OCI-M1 (cell line): ENCODE data around the gene RNF150.
A peak's percentile ranks its signal among the peaks of the same experiment; 100 is the strongest.
"Not testable (repeated sequence)": the region's sequence is repeated elsewhere in the genome, so short reads cannot be mapped to it uniquely, and the experiment has no call there.

Experiments used
- DNase-seq: peaks from one replicate; lab custom pipeline; 2025; lab: John Stamatoyannopoulos, UW

RNF150 gene

DNA sequence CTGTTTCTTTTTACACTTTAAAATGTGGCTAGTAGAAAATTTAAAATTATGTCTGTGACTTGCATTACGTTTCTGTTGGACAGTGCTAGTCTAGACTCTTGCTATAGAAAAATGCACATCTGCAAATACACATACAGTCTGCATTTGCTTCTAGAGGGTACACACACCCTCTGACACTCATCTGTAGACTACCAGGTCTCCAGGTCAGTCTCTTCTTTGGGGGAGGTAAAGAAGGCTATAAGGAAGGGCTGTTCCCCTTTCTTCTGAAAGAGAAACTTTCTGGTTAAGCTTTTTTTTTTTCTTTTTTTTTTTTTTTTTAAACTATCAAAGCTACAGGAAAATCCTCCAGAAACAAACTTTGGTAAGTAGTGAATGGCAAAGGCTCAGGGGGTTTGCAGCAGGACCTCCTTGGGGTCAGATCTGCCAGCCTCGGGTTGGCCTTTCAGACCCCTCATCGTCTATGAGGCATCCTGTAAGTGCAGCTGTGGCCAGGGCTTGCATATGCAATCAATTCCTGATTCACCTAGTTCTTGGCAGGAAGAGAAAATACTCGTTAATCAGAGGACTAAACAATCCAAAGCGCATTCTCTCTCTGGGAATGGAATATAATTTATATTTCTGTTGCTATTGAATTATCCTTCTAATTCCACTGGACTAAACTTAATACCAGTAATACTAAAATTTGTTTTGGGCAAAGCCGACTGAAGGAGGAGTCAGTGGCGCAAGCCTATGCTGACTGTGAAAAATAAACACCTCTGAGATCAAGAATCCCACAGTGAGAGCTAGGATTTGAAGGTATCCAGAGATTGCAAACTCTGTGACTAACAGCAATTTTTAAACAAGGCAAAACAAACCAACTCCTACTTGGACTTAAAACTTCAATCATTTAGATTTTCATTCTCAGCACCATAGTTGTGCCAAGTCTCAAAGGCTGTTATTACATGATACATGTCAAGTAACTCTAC, 267.7 kb downstream of the RNF150 start:
- no peak for DNase-seq

DNA sequence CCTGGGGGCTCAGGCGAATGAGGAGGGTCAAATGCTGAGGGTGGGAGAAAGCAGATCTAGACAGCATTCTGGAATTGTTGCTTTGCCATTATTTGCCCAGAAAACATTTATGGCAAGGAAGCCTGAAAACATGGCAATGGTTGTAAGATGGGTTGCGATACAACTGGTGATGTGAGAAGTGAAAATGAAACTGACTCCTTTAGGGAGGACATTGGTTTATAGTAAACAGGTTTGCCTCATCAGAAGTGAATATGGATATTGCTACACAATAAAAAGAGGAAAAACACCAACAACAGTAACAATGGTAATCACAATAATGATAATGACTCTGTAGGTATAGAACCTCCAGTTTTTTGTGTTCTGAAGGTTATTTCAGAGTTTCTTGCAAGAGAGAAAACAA, 270.1 kb downstream of the RNF150 start:
- peak; percentile 70 for DNase-seq

DNA sequence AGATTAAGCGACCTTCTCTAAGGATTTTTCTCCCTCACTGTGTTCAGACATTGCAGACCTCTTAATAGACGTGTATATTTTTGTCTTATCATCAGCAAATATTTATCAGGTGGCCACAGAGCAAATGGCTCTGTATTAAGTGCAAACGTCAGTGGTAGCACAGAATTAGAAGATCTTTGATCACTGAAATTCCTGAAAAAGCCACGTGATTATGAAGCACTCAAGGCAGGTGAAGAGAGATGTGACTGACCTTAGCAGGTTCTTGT, 271.2 kb downstream of the RNF150 start:
- DNase-seq = no peak

DNA sequence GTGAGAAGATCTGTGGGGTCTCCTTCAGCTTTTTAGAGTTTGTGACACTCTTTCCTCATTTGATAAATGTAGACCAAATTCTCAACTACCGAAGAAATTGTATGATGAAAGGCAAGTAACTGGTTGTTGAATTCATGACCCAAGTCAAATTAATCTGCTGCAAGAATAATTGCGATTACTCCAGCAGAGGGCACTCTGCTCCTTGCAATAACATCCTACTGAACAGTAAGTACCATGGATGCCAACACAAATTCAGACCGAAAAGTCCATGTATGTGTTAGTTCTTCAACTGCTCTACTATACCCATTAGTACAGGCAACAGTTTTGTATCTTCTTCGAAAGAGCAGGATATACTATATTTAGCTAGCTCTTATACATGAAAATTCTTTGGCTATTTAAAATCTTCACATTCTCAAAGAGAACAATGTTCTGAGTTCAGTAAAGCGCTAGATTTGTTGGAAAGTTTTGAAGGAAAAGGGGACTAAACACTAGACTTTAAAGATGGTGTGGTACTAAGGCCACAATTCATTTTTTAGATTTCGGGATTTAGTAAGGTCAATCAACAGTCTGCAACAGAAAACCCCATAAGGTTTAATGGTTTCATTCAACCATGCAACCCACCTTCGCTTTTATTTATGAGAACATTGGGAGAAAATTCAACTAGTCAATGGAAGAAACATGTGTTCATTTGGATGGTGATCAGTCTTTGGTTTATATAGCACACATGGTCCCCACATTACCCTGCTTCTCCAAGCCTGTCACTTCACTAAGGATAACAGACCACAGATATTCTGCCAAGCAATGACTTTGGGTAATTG, 271.7 kb downstream of the RNF150 start:
- DNase-seq = peak; percentile 91

DNA sequence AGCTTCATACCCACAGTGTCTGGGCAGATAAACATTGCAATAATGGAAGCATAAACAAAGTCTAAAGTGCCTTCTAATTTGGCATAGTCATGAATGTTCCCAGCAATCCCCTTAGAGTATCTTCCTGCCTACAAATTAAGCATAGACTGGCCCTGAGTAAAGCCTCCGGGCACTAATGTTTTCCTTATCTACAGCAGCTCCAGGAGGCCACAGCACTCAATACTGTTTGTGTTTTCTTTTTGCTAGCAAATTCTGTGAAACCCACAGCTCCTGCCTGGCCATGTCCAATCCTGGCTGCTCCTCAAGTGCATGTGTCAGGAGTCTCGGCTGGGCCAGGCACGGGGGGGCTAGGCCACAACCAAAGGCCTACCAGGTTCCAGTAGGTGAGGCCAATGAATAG, 274.4 kb downstream of the RNF150 start:
- no peak for DNase-seq

DNA sequence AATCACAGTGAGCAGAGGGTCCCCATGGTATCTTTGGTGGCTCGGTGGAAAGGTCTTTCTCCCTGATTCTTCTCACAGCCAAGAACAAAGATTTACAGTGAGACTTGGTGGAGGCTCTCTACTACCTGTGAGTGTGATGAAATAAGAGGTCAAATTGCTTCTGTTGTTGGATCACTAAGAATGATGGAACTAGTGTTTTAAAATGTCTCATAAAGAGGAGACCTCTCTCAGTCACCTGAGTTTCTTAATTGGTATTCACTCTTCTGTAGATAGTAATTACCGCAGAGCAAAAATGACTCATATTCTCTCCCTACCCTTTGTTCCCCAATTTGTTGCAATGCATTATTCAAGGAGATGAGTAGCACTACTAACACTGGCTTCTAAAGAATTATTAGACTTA, 276.2 kb downstream of the RNF150 start:
- DNase-seq = no peak

DNA sequence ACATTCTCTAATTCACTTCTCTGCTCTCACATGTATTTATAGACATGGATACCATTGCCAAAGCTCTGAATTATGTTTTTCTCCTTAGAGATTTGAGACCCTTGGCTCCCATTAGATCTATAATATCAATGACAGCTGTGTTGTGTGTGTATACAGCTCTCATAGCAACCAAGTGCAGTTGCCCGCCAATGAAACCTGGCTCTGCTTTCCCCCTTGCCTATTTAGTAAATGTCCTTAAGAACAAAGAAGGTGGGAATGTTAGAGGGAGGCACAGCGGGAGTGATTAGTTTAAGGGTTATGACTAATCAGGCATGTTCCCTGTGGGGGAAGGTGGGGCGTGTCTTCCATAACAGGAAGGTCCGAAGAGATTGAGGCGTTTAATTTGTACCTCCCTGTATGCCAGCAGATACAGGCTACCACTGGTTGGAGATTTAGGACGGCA, 276.6 kb downstream of the RNF150 start:
- no peak for DNase-seq

DNA sequence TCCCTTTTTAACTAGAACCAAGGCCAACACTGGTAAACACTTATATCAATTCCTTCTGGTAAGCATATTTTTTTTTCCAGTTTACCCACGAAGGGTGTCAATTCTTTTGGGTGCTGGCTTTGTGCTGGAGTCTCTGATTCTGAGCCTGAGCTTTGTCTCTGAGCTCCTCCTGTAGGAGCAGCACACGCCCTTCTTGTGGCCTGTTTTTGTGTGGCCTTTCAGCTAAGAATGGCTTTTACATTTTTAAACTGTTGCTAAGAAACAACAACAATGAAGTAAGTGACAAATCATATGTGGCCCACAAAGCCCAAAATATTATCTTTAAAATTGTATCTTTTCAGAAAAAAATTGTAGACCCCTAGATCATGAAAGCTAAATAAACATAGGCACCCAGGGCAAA, 279.1 kb downstream of the RNF150 start:
- no peak for DNase-seq

DNA sequence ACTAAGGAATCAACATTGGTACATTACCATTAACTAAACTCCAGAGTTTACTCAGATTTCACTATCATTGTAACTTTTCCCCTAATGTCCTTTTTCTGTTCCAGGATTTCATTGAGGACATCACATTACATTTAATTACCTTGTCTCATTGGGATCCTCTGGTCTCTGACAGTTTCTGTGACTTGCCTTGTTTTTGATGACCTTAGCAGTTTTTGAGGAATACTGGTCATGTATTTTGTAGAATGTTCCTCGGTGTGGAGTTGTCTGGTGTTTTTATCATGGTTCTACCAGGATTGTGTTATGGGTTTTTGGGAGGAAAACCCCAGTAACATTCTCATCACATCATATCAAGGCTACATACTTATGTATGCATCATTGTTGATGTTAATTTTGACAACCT, 281.5 kb downstream of the RNF150 start:
- DNase-seq = no peak

DNA sequence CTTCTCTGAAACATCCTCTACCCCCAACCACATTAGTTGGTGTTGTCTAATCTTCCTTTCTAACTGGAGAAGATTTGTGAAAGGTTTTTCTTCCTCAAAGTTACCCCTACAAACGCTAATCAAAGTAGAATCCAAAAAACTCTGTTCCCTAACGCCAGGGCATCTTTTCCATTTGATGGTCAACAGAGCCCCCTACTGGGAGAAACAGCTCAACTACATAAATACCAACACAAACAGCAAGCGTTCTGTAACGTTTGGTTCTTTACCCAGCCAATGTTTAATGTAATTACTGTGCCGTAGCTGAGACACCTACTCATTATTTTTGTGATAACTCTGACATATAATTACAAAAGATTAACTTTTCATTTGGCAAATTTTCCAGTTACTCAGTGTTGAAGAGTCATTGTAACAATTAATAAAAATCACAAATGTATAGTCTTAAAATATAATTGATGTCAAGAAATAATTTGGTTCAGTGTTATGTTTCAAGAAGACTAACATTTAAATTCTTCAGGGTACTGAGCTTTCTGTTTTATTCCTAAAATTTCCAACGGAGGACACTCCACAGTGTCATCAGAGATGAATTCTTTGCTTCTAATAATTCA, 282.1 kb downstream of the RNF150 start:
- DNase-seq = peak; percentile 88

DNA sequence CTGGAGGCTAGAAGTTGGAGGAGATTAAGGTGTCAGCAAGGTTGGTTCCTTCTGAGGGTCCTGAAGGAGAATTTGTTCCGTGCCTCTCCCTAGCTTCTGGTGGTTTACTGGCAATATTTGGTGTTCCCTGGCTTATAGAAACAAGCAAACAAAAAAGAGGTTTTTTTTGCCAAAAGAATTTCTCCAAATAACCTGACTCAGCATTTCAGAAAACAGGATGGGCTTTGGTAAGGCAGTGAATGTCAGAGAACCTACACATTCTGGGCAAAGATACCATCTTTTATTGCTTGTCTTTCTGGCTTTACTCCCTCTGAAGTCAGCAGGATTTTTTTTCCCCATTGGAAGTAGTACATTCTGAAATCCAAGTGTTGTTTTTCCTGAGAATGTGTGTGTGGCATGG, 283.7 kb downstream of the RNF150 start:
- no peak for DNase-seq

DNA sequence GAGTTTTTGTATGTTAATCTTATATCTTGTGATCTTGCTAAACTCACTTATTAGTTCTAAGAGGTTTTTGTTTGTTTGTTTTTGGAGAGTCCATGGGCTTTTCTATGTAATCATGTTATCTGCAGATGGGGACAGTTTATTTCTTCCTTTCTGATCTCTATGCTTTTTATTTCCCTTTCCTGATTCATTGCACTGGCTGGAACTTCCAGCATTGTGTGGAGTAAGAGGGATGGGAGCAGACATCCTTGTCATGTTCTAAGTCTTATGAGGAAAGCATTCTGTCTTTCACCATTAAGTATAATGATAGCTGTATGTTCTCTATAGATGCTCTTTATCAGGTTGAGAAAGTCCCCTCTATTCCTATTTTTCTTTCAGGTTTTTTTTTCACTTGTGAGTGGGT, 286.5 kb downstream of the RNF150 start:
- no peak for DNase-seq

DNA sequence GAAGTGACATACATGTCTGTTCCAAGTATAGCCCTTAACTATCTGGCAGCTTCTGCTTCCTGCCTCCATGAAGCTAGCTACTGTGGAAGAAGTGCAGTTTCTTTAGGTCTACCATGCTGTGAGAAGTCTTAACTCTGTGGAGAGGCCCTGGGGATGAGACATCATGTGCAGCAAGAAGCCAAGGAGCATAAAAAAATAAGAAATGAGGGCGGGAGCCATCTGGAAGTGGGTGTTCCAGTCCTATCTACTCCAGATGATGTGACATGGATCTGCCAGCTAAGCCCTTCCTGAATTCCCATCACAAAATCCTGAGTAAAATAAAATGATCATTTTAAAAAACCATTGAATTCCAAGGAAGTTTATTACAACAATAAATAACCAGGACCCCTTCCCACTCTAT, 289.2 kb downstream of the RNF150 start:
- no peak for DNase-seq

DNA sequence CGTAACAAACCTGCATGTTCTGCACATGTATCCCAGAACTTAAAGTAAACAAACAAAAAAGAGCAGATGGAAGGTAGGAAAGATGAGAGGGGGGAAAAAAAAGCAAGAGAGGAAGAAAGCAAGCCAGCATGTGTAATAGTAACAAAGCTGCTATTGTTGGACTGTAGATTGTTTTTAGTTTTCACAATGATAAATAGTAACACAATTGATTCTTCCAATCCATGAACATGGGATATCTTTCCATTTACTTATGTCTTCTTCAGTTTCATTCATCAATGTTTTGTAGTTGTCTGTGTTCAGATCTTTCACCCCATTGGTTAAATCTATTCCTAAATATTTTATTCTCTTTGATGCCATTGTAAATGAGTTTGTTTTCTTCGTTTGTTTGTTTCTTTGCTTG, 292.1 kb downstream of the RNF150 start:
- DNase-seq = no peak

DNA sequence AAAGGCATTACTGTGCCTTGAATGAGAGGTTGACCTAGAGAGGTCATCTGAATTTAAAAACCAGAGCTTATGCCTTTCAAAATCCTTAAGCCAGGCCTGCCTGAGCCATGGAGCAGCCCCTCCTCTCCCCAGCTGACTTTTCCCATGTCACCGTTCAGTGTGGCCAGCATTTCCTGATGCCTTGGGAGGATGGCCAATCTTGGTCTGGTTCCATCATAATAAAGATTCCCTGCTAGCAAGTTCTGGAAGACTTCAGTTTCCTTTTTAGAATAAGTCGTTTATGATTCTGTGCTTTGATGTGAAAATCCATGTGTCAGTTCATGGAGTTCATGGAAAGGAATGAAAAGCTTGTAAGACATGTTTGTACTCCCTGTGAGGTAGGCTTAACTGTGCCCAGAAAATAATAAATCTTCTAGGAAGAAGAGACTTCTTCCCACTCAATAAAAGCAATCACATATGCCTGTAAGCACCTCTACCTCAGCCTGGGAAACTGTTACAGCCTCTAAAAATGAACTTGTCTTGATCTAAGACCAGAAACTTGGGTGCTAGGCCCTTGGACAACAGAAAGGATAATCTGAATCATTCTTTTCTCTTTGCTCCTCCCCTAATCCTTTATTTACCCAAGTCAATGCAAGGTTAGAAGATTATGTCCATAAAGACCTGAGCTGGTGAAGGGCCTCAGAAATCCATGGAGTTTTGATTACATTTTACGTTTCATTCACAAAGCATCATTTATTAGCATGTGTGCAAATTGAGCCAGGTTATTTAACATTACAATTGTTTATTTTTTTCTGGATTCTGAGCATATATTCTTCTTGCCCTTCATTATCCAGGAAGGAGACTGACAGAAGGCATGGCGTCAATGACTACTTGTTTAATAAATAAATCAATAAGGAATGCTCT, 293.1 kb downstream of the RNF150 start:
- no peak for DNase-seq

DNA sequence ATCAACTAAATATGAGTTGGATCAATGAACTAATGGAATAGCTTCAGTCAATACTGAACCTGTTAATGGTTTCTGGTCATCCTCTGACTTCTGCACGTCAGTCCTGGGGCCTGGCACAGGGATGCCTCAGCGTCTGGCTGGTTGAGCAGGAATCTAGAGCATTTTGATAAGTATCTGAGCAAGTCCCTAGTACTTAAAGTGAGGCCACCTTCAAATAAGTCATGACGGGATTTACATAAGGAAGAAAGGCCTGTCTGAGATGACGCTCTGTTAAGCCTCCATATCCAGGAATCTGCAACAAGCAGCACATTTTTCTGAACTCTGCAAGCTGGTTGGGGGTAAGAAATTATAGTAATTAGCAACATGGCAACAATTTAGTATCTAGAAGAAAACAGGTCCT, 293.9 kb downstream of the RNF150 start:
- DNase-seq = no peak

DNA sequence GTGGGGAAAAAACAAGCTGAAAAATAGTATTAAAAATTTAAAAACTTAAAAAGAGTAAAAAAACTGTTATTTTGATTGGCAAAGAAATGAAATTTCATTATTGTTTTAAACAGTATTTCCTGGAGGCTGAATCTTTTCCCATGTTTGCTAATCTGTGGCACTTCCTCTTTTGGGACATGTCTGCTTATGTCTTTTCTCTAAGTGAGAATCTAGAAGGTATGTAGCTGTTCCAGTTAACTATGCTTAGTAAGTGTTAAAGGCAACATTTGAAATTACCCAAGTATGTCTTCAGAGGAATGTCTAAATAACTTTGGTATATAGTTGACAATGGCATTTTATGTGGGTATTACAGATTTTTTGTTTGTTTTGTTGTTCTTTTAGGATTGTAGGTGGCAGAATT, 295.5 kb downstream of the RNF150 start:
- DNase-seq = peak; percentile 80

DNA sequence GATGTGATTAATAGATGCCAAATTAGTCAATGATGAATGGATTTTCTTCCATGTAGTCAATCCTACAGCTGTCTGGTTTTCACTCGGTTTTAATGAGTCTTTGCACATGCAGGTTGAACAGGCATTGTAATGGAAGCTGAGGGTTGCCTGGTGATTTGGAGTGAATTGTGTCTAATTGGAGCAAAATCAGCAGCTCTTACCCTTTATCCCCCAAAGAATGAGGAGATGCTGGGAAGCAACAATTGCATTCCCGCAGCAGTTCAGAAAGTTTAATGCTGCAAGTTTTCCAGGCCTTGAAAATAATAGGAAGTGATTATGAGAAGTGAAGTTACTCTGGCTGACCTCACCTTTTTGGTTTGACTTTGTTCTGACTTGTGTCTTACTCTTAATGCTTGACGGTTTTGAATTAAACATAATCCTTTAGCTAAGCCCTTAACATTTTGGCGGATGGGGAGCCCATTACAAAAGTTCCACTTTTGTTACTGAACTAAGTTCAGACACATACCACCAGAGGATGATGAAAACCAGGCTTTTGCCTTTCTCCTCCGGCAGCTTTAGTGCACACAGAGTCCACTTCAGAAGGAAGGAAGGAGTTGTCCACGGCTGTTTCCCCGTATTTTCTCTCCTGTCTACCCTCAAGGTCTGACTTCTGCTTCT, 298.3 kb downstream of the RNF150 start:
- DNase-seq = no peak

DNA sequence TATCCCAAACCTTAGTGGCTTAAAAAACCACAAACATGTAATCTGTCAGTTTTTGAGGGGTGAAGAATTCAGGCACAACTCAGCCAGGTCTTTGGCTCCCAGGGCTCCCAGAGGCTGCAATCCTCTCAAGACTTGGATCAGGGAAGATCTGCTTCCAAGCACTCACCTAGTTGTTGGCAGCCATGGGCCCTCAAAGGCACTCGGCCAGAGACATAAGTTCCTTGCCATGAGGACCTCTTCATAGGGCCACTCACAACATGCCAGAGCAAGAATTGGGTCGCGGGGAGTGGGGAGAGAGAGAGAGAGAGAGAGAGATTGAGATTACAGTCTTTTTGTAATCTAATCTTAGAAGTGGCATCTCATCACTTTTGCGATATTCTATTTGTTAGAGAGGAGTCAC, 300.0 kb downstream of the RNF150 start:
- no peak for DNase-seq

DNA sequence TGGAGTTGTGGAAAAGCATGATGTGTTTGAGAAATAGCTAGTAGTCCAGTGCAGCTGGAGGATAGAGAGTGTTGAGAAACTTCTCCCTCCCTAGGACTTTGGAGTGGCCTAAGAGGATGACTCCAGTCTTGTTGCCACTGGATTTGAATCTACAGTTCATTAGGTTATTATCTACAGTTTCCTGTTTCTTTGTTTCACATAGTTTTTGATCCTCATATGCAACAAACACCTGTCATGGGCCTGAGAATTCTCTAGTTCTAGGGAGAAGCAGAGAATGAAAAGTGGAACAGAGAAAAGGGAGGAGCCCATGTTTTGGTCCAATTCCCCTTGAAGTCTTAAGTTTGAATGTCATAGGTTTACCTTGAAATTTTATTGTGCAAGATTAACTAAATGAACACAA, 303.4 kb downstream of the RNF150 start:
- no peak for DNase-seq

DNA sequence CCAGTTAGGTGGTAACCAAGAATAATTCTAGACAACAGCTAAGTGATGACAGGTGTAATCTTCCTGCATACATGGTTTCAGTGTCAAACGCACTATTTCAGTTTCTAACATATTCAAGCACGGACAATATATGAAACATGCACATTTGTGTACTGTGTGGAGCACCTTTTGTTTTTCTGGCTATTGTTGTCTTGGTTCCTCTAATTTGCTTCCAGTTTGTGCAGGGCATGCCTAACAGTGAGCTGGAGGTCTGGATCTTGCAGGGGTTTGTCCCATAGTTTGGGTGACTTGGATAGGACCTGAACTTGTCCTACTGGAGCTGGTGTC, 306.6 kb downstream of the RNF150 start:
- DNase-seq = no peak

DNA sequence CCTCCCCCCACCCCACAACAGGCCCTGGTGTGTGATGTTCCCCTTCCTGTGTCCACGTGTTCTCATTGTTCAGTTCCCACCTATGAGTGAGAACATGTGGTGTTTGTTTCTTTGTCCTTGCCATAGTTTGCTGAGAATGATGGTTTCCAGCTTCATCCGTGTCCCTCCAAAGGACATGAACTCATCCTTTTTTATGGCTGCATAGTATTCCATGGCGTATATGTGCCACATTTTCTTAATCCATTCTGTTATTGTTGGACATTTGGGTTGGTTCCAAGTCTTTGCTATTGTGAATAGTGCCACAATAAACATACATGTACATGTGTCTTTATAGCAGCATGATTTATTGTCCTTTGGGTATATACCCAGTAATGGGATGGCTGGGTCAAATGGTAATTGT, 312.7 kb downstream of the RNF150 start:
- DNase-seq = not testable (repeated sequence)
